Measurements from ENCODE around the gene WDFY4. TPM values are rescaled to one million over a fixed set of nuclear protein-coding genes. Genes with fewer than 3 reads are reported as not detected.

The WDFY4 gene
- polyA plus RNA-seq, 1 donor from 2014 or later: not detected

DNA sequence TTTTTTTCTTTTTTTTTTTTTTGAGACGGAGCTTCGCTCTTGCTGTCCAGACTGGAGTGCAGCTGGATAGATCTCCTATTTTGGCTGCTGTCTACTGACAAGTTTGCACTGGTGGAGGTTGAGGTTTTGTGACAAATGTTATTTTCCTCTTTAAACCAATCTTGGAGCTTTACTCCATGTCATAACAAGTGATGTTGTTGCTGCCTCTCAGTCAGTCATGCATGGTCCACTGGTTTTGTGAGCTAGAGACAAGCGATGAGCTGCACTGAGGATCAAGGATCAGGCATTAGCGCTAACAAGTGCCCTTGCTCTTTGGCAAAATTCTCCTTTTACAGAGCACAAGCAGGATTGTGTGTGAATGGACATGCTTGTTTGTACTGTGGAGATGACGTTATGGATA, 805 bp upstream of the WDFY4 start:
- Histone ChIP-seq H3K36me3 (ENCODE audit: insufficient read depth, low read length) (no peaks in the 10 kb centered on the region), H3K4me2 (ENCODE audit: low read length) (no peak overlapping the region), H3K79me2 (replicated peaks; ENCODE audit: insufficient read depth, low read length) (no peaks in the 10 kb centered on the region), H3K9ac (ENCODE audit: low read length) (no peak overlapping the region), H3K27me3 (ENCODE audit: insufficient read depth, low read depth, low read length) (no peaks in the 10 kb centered on the region), H2AFZ (ENCODE audit: low read depth, low read length) (no peak overlapping the region), H4K20me1 (ENCODE audit: insufficient read depth) (no peaks in the 10 kb centered on the region), H3K9me2 (ENCODE audit: insufficient read depth, low read length) (no peaks in the 10 kb centered on the region), H3K9me3 (ENCODE audit: low read length) (no peaks in the 10 kb centered on the region), H3F3A (ENCODE audit: insufficient read depth, low read length, poor library complexity, severe bottlenecking) (no peaks in the 10 kb centered on the region), H3K4me3 (ENCODE audit: low read length) (no peak overlapping the region), H3K27ac (ENCODE audit: low read length) (no peak overlapping the region)
- TF ChIP-seq POLR2AphosphoS5 (IDR thresholded peaks at IDR 0.05) (peak; percentile 66), RAD21 (conservative IDR thresholded peaks at IDR 0.05) (no peak), EP300 (conservative IDR thresholded peaks at IDR 0.05; ENCODE audit: poor library complexity, severe bottlenecking) (peak; percentile 22)

DNA sequence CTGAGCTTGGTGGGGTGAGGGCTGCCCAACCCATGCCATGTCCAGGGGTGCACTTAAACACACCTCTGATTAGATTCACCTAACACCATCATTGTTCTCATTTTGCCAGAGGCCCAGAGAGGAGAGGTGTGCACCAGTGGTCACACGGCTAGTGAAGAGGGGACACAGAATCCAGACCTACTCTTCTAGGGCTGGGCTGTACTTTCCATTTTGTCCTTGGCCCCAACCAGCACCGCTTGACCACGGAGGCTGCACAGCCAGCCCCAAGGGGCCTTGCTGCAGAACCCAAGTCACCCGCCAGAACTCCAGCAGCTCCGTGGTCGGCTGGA, 246 bp upstream of the WDFY4 start:
- no peaks in the 10 kb centered on the region for H4K20me1 ChIP-seq (ENCODE audit: insufficient read depth)
- H2AFZ ChIP-seq (ENCODE audit: low read depth, low read length): no peak overlapping the region

DNA sequence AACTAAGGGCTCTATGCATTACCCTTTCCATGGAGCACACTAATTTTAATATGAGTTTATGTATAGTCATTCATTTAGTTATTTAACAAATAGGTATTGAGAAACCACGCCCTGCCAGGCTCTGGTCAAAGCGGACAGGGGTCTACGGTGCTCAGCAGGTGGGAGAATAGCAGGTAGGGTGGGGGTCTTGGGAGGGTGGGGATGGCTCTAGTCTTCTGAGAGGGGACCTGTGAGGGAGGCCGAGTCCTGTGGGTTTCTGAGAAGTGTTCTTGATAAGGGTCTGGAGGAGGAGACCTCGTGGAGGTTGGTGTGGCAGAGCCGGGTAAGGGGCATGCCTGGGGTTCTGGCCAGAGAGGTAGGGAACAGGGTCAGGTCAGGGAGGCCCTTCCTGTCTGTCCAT, 1.1 kb downstream of the WDFY4 start:
- H3K9me2 ChIP-seq (ENCODE audit: insufficient read depth, low read length): no peaks in the 10 kb centered on the region
- H3K79me2 ChIP-seq (replicated peaks; ENCODE audit: insufficient read depth, low read length): no peaks in the 10 kb centered on the region
- no peak overlapping the region for H3K4me3 ChIP-seq (ENCODE audit: low read length)
- H3F3A ChIP-seq (ENCODE audit: insufficient read depth, low read length, poor library complexity, severe bottlenecking): no peaks in the 10 kb centered on the region
- no peak overlapping the region for H3K27ac ChIP-seq (ENCODE audit: low read length)
- no peak for TF ChIP-seq MXI1 (conservative IDR thresholded peaks at IDR 0.05; ENCODE audit: poor library complexity, severe bottlenecking)
- no peak overlapping the region for H2AFZ ChIP-seq (ENCODE audit: low read depth, low read length)
- H3K4me2 ChIP-seq (ENCODE audit: low read length): no peak overlapping the region
- H3K9ac ChIP-seq (ENCODE audit: low read length): no peak overlapping the region
- H3K9me3 ChIP-seq (ENCODE audit: low read length): no peaks in the 10 kb centered on the region
- H4K20me1 ChIP-seq (ENCODE audit: insufficient read depth): no peaks in the 10 kb centered on the region
- H3K36me3 ChIP-seq (ENCODE audit: insufficient read depth, low read length): no peaks in the 10 kb centered on the region
- H3K27me3 ChIP-seq (ENCODE audit: insufficient read depth, low read depth, low read length): no peaks in the 10 kb centered on the region

More for the DNA sequence above, 246 bp upstream of the WDFY4 start:
- no peaks in the 10 kb centered on the region for H3K79me2 ChIP-seq (replicated peaks; ENCODE audit: insufficient read depth, low read length)
- no peak overlapping the region for H3K4me2 ChIP-seq (ENCODE audit: low read length)
- H3F3A ChIP-seq (ENCODE audit: insufficient read depth, low read length, poor library complexity, severe bottlenecking): no peaks in the 10 kb centered on the region
- H3K9me3 ChIP-seq (ENCODE audit: low read length): no peaks in the 10 kb centered on the region
- H3K36me3 ChIP-seq (ENCODE audit: insufficient read depth, low read length): no peaks in the 10 kb centered on the region
- H3K27ac ChIP-seq (ENCODE audit: low read length): no peak overlapping the region
- H3K27me3 ChIP-seq (ENCODE audit: insufficient read depth, low read depth, low read length): no peaks in the 10 kb centered on the region
- H3K9me2 ChIP-seq (ENCODE audit: insufficient read depth, low read length): no peaks in the 10 kb centered on the region
- TF ChIP-seq, protein P1, sequence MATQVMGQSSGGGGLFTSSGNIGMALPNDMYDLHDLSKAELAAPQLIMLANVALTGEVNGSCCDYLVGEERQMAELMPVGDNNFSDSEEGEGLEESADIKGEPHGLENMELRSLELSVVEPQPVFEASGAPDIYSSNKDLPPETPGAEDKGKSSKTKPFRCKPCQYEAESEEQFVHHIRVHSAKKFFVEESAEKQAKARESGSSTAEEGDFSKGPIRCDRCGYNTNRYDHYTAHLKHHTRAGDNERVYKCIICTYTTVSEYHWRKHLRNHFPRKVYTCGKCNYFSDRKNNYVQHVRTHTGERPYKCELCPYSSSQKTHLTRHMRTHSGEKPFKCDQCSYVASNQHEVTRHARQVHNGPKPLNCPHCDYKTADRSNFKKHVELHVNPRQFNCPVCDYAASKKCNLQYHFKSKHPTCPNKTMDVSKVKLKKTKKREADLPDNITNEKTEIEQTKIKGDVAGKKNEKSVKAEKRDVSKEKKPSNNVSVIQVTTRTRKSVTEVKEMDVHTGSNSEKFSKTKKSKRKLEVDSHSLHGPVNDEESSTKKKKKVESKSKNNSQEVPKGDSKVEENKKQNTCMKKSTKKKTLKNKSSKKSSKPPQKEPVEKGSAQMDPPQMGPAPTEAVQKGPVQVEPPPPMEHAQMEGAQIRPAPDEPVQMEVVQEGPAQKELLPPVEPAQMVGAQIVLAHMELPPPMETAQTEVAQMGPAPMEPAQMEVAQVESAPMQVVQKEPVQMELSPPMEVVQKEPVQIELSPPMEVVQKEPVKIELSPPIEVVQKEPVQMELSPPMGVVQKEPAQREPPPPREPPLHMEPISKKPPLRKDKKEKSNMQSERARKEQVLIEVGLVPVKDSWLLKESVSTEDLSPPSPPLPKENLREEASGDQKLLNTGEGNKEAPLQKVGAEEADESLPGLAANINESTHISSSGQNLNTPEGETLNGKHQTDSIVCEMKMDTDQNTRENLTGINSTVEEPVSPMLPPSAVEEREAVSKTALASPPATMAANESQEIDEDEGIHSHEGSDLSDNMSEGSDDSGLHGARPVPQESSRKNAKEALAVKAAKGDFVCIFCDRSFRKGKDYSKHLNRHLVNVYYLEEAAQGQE (IDR thresholded peaks at IDR 0.05; ENCODE audit: borderline replicate concordance): no peak
- H3K4me3 ChIP-seq (ENCODE audit: low read length): no peak overlapping the region
- no peak overlapping the region for H3K9ac ChIP-seq (ENCODE audit: low read length)

DNA sequence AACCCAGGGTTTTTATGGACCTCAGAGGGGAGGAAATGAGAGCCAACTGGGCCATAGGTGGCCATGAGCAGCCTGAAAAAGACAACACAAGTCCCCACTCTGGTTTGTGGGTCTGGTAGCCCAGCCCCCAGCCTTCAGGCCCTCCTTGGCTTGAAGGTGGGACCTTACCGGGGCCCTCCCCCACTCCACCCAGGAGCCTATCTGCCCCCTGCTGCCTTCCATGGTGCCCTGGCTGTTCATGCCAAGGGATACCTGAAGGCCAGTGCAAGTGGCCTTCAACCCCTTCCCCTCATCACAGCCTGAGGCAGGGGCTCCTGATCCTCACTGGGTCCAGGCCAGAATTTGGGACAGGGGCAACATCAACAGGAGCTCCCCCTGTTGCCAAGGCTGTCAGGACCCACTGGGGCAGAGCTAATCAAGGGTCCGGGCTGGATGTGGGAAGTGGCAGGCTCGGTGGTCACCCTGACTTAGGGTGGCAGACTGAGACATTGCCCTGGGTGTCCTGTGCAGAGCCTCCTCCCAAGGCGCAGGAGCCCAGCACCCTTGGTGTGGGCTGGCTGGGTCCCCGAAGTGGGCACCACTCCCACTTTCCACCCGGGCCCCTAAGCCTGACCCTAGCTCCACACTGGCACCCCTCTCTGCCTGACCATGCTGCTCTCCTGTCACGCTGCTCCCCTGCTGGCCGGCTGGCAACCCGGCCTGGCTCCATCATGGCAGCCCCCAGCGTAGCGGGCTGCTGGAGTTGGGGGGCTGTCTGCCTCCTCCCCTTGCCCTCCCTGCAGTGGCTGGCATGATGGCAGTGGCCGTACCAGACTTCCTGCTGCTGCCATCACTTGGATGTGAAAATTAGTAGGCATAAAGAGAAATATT, 6.4 kb downstream of the WDFY4 start:
- Histone ChIP-seq H2AFZ (ENCODE audit: low read depth, low read length) (no peak overlapping the region), H3K4me2 (ENCODE audit: low read length) (no peak overlapping the region), H3K27me3 (ENCODE audit: insufficient read depth, low read depth, low read length) (no peaks in the 10 kb centered on the region), H3K4me3 (ENCODE audit: low read length) (no peak overlapping the region), H3K36me3 (ENCODE audit: insufficient read depth, low read length) (no peaks in the 10 kb centered on the region), H3K79me2 (replicated peaks; ENCODE audit: insufficient read depth, low read length) (no peaks in the 10 kb centered on the region), H3K9ac (ENCODE audit: low read length) (no peak overlapping the region), H3K27ac (ENCODE audit: low read length) (no peak overlapping the region), H3F3A (ENCODE audit: insufficient read depth, low read length, poor library complexity, severe bottlenecking) (no peaks in the 10 kb centered on the region), H3K9me2 (ENCODE audit: insufficient read depth, low read length) (no peaks in the 10 kb centered on the region), H4K20me1 (ENCODE audit: insufficient read depth) (no peaks in the 10 kb centered on the region), H3K9me3 (ENCODE audit: low read length) (no peaks in the 10 kb centered on the region)
- TF ChIP-seq EP300 (conservative IDR thresholded peaks at IDR 0.05; ENCODE audit: poor library complexity, severe bottlenecking) (no peak), RAD21 (conservative IDR thresholded peaks at IDR 0.05) (no peak), MXI1 (conservative IDR thresholded peaks at IDR 0.05; ENCODE audit: poor library complexity, severe bottlenecking) (no peak), EZH2 (IDR thresholded peaks at IDR 0.05; ENCODE audit: borderline replicate concordance, insufficient read depth, low read length, poor library complexity, severe bottlenecking) (no peak), TAF1 (IDR thresholded peaks at IDR 0.05; ENCODE audit: low read depth) (no peak), SMC3 (conservative IDR thresholded peaks at IDR 0.05; ENCODE audit: poor library complexity) (no peak)
- TF ChIP-seq, protein P1 (IDR thresholded peaks at IDR 0.05; ENCODE audit: borderline replicate concordance): no peak
